HepG2 (cell line): ENCODE measurements around the gene GBP3.

Experiments
- CHCHD3 ChIP-seq: sonication (generic); formaldehyde crosslinking; IDR thresholded peaks from 2 replicates; pipeline ENCODE4 v1.8.0; 2022; ENCODE audit warnings: mild to moderate bottlenecking, missing genetic modification reagents, moderate library complexity
- ONECUT2 ChIP-seq: sonication (generic); formaldehyde crosslinking; IDR thresholded peaks from 2 replicates; pipeline ENCODE4 v1.4.0; 2020; ENCODE audit warnings: missing genetic modification reagents
- ZNF253 ChIP-seq: sonication (generic); formaldehyde crosslinking; IDR thresholded peaks from 2 replicates; pipeline ENCODE4 v1.8.0; 2022; ENCODE audit warnings: mild to moderate bottlenecking, missing genetic modification reagents, borderline replicate concordance
- ZNF780A ChIP-seq: sonication (generic); formaldehyde crosslinking; IDR thresholded peaks from 2 replicates; pipeline ENCODE4 v1.8.0; 2022; ENCODE audit warnings: mild to moderate bottlenecking, missing genetic modification reagents, moderate library complexity
- TF ChIP-seq, protein P1 (sequence below): sonication (generic); formaldehyde crosslinking; IDR thresholded peaks from 2 replicates; pipeline ENCODE4 v1.8.0; 2022; ENCODE audit warnings: mild to moderate bottlenecking, missing genetic modification reagents, borderline replicate concordance

DNA sequence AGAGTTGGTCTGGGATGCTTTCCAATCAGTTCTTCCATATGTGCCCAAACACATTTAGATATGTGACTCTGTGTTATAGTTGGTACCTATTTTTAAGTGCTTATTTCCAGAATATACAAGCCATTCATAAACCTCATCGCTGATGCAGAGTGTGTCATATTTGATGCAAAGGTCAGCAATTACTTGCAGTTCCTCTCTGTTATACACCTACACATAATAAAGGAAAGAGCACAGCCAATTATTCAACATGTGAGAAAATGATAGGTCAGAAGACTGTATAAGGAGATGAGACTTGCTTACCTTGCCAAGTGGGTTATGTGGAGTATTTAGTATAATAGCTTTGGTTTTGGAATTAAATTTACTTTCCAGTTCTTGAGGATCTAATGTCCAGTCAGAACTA, 61.6 kb downstream of the GBP3 start:
- TF ChIP-seq ZNF780A (CRISPR knock-in tag) (no peak), ZNF253 (CRISPR knock-in tag) (no peak), ONECUT2 (CRISPR knock-in tag) (no peak), CHCHD3 (CRISPR knock-in tag) (no peak)
- TF ChIP-seq, protein P1, sequence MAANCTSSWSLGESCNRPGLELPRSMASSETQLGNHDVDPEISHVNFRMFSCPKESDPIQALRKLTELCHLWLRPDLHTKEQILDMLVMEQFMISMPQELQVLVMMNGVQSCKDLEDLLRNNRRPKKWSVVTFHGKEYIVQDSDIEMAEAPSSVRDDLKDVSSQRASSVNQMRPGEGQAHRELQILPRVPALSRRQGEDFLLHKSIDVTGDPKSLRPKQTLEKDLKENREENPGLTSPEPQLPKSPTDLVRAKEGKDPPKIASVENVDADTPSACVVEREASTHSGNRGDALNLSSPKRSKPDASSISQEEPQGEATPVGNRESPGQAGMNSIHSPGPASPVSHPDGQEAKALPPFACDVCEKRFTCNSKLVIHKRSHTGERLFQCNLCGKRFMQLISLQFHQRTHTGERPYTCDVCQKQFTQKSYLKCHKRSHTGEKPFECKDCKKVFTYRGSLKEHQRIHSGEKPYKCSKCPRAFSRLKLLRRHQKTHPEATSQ (CRISPR knock-in tag) = no peak
